WTC11 (cell line): Measurements from ENCODE around the gene ADCY3. TPM values are rescaled to one million over a fixed set of nuclear protein-coding genes. Genes with fewer than 3 reads are reported as not detected.

Experiments used
- ATAC-seq: fragments of 200-7000 bp; cut with Tn5 transposase; 2 replicates; pipeline ENCODE4 v1.10.0; 2021; ENCODE audit warnings: mild to moderate bottlenecking, moderate library complexity
- CTCF ChIA-PET: fragments of 300-600 bp; sonication (Branson Sonifier 250); formaldehyde crosslinking; loops from one replicate; lab custom pipeline; 2021; ENCODE audit warnings: antibody characterized with exemption; lab: Charles Lee
- POLR2A ChIA-PET: fragments of 350-600 bp; sonication (Branson Sonifier 250); formaldehyde crosslinking; loops from one replicate; lab custom pipeline; 2021; ENCODE audit warnings: antibody characterized with exemption; lab: Charles Lee
- DNase-seq: peaks from one replicate; pipeline ENCODE4 v3.0.0; 2021; ENCODE audit warnings: low spot score
- H3K27ac Mint-ChIP-seq: 2 replicates; pipeline ENCODE4 v1.8.0; 2021; ENCODE audit warnings: mixed read lengths
- H3K27me3 Mint-ChIP-seq: 2 replicates; pipeline ENCODE4 v1.8.0; 2021; ENCODE audit warnings: low read depth, mild to moderate bottlenecking, moderate library complexity, mixed read lengths
- H3K36me3 Mint-ChIP-seq: 2 replicates; pipeline ENCODE4 v1.8.0; 2021; ENCODE audit warnings: mixed read lengths
- H3K4me1 Mint-ChIP-seq: 2 replicates; pipeline ENCODE4 v1.8.0; 2022; ENCODE audit warnings: mixed read lengths
- H3K4me3 Mint-ChIP-seq: 2 replicates; pipeline ENCODE4 v1.8.0; 2021; ENCODE audit warnings: mild to moderate bottlenecking, moderate library complexity, mixed read lengths
- H3K9me3 Mint-ChIP-seq: 2 replicates; pipeline ENCODE4 v1.8.0; 2021; ENCODE audit warnings: mixed read lengths
- ARID4B ChIP-seq: sonication (generic); formaldehyde crosslinking; IDR thresholded peaks from 2 replicates; pipeline ENCODE4 v1.8.0; 2023; ENCODE audit warnings: missing genetic modification reagents, mild to moderate bottlenecking, borderline replicate concordance
- ATF1 ChIP-seq: sonication (generic); formaldehyde crosslinking; IDR thresholded peaks from 2 replicates; pipeline ENCODE4 v1.8.1; 2023; ENCODE audit warnings: mild to moderate bottlenecking, moderate library complexity, missing genetic modification reagents
- CBFB ChIP-seq: sonication (generic); formaldehyde crosslinking; IDR thresholded peaks from 2 replicates; pipeline ENCODE4 v1.8.1; 2022; ENCODE audit warnings: mild to moderate bottlenecking, low read depth, missing genetic modification reagents
- E2F1 ChIP-seq: sonication (generic); formaldehyde crosslinking; IDR thresholded peaks from 2 replicates; pipeline ENCODE4 v1.8.0; 2022; ENCODE audit warnings: mild to moderate bottlenecking, missing genetic modification reagents
- EMX1 ChIP-seq: fragments of 250-450 bp; sonication (Bioruptor Pico); IDR thresholded peaks from 2 replicates; pipeline ENCODE4 v1.8.0; 2021; ENCODE audit warnings: mild to moderate bottlenecking
- ERG ChIP-seq: fragments of 250-450 bp; sonication (Bioruptor Pico); IDR thresholded peaks from 2 replicates; pipeline ENCODE4 v1.8.0; 2021; ENCODE audit warnings: mild to moderate bottlenecking
- ESRRA ChIP-seq: sonication (generic); formaldehyde crosslinking; IDR thresholded peaks from 2 replicates; pipeline ENCODE4 v1.8.1; 2022; ENCODE audit warnings: mild to moderate bottlenecking, missing genetic modification reagents, borderline replicate concordance
- ETV6 ChIP-seq: sonication (generic); formaldehyde crosslinking; IDR thresholded peaks from 2 replicates; pipeline ENCODE4 v1.8.1; 2022; ENCODE audit warnings: mild to moderate bottlenecking, missing genetic modification reagents
- FOXJ3 ChIP-seq: sonication (generic); formaldehyde crosslinking; IDR thresholded peaks from 2 replicates; pipeline ENCODE4 v1.9.0; 2021; ENCODE audit warnings: missing genetic modification reagents, mild to moderate bottlenecking, borderline replicate concordance
- GABPB1 ChIP-seq: sonication (generic); formaldehyde crosslinking; IDR thresholded peaks from 2 replicates; pipeline ENCODE4 v1.8.1; 2023; ENCODE audit warnings: mild to moderate bottlenecking, missing genetic modification reagents
- IRF2 ChIP-seq: sonication (generic); formaldehyde crosslinking; IDR thresholded peaks from 2 replicates; pipeline ENCODE4 v1.8.0; 2022; ENCODE audit warnings: low read depth, missing genetic modification reagents, borderline replicate concordance
- TP53 ChIP-seq: sonication (generic); formaldehyde crosslinking; IDR thresholded peaks from 2 replicates; pipeline ENCODE4 v1.8.1; 2023; ENCODE audit warnings: mild to moderate bottlenecking, missing genetic modification reagents
- USF2 ChIP-seq: sonication (generic); formaldehyde crosslinking; IDR thresholded peaks from 2 replicates; pipeline ENCODE4 v1.8.1; 2023; ENCODE audit warnings: mild to moderate bottlenecking, missing genetic modification reagents, moderate library complexity
- ZNF121 ChIP-seq: sonication (generic); formaldehyde crosslinking; IDR thresholded peaks from 2 replicates; pipeline ENCODE4 v1.8.0; 2023; ENCODE audit warnings: missing genetic modification reagents
- ZNF219 ChIP-seq: sonication (generic); formaldehyde crosslinking; IDR thresholded peaks from 2 replicates; pipeline ENCODE4 v1.8.0; 2023; ENCODE audit warnings: missing genetic modification reagents, mild to moderate bottlenecking, borderline replicate concordance
- ZNF317 ChIP-seq: sonication (generic); formaldehyde crosslinking; IDR thresholded peaks from 2 replicates; pipeline ENCODE4 v1.8.1; 2023; ENCODE audit warnings: low read depth, mild to moderate bottlenecking, moderate library complexity, missing genetic modification reagents, borderline replicate concordance
- ZNF416 ChIP-seq: fragments of 250-450 bp; sonication (Bioruptor Pico); IDR thresholded peaks from 2 replicates; pipeline ENCODE4 v1.9.0; 2021; ENCODE audit warnings: mild to moderate bottlenecking, inconsistent platforms
- ZNF425 ChIP-seq: fragments of 250-450 bp; sonication (Bioruptor Pico); conservative IDR thresholded peaks from 2 replicates; pipeline ENCODE4 v1.9.0; 2021; ENCODE audit warnings: mild to moderate bottlenecking
- ZNF512 ChIP-seq: sonication (generic); formaldehyde crosslinking; IDR thresholded peaks from 2 replicates; pipeline ENCODE4 v1.8.1; 2022; ENCODE audit warnings: missing genetic modification reagents, borderline replicate concordance
- ZNF671 ChIP-seq: fragments of 250-450 bp; sonication (Bioruptor Pico); IDR thresholded peaks from 2 replicates; pipeline ENCODE4 v1.8.0; 2021; ENCODE audit warnings: mild to moderate bottlenecking
- total RNA-seq: library from RNA; stranded (reverse); gene quantifications from 3 replicates; pipeline ENCODE4 v1.2.3, GENCODE V29; 2021

ADCY3 gene
- total RNA-seq, 1 experiment from 2014 or later, result 37.1 TPM

GRCh38 chr2:24837996-24838513 lies 82.0 kb downstream of the ADCY3 start:
- H3K27ac Mint-ChIP-seq, result no peak overlapping the region
- DNase-seq (no peak), ATAC-seq (no peak)
- TF ChIP-seq ERG (CRISPR knock-in tag) (no peak), GABPB1 (no peak), IRF2 (CRISPR knock-in tag) (no peak), ZNF121 (no peak), EMX1 (CRISPR knock-in tag) (no peak), ZNF416 (CRISPR knock-in tag) (no peak), CBFB (CRISPR knock-in tag) (no peak), ZNF512 (no peak), E2F1 (CRISPR knock-in tag) (no peak), ETV6 (CRISPR knock-in tag) (no peak), TP53 (no peak), ESRRA (CRISPR knock-in tag) (no peak), ZNF671 (CRISPR knock-in tag) (no peak), FOXJ3 (CRISPR knock-in tag) (no peak), ZNF425 (CRISPR knock-in tag) (no peak), ARID4B (no peak), ZNF219 (CRISPR knock-in tag) (no peak), USF2 (CRISPR knock-in tag) (no peak), ZNF317 (CRISPR knock-in tag) (no peak), ATF1 (CRISPR knock-in tag) (no peak)
- ChIA-PET CTCF (no interaction called here), POLR2A (no interaction called here)
- H3K36me3 Mint-ChIP-seq, result peaks cover 29% of the 10 kb centered on the region
- H3K4me1 Mint-ChIP-seq, result peaks cover 19% of the 10 kb centered on the region
- H3K9me3 Mint-ChIP-seq, result no peaks in the 10 kb centered on the region
- no peaks in the 10 kb centered on the region for H3K27me3 Mint-ChIP-seq
- no peak overlapping the region for H3K4me3 Mint-ChIP-seq
